ENCODE data around the gene ECM2. TPM values are rescaled to one million over a fixed set of nuclear protein-coding genes. Genes with fewer than 3 reads are reported as not detected.
A peak's percentile ranks its signal among the peaks of the same experiment; 100 is the strongest.

Gene ECM2
- total and polyA plus RNA-seq, 2 experiments from 2014 or later: 2.4 to 4.5 TPM

DNA sequence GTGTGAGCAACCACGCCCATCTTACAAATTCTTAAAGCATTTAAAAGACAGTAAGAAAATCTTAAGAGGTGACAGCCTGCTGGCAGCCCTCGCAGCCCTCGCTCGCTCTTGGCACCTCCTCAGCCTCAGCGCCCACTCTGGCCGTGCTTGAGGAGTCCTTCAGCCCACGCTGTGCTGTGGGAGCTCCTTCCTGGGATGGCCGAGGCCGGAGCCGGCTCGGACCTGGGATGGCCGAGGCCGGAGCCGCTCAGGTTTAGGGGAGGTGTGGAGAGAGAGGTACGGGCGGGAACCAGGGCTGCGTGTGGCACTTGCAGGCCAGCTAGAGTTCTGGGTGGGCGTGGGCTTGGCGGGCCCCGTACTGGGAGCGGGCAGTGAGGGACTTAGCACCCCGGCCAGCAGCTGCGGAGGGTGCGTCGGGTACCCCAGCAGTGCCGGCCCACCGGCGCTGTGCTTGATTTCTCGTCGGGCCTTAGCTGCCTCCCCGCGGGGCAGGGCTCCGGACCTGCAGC lies 9.3 kb upstream of the ECM2 start:
- Histone ChIP-seq H2AFZ (no peak overlapping the region), H3K4me3 (no peak overlapping the region), H3K79me2 (ENCODE audit: insufficient read depth) (no peaks in the 10 kb centered on the region), H3K9me3 (ENCODE audit: low read depth) (no peaks in the 10 kb centered on the region), H3K27ac (no peak overlapping the region), H3K9me2 (ENCODE audit: insufficient read depth) (no peaks in the 10 kb centered on the region), H3K4me1 (ENCODE audit: insufficient read depth) (no peaks in the 10 kb centered on the region), H3K27me3 (replicated peaks; ENCODE audit: insufficient read depth) (no peaks in the 10 kb centered on the region), H3K9ac (no peak overlapping the region), H3K4me2 (ENCODE audit: unreplicated experiment) (no peak overlapping the region), H3K36me3 (ENCODE audit: low read depth) (no peaks in the 10 kb centered on the region), H3F3A (ENCODE audit: insufficient read depth) (no peaks in the 10 kb centered on the region), H4K20me1 (ENCODE audit: insufficient read depth) (no peaks in the 10 kb centered on the region)
- TF ChIP-seq EZH2 (IDR thresholded peaks at IDR 0.05; ENCODE audit: insufficient read depth, poor library complexity, severe bottlenecking): no peak
- TF ChIP-seq EZH2phosphoT487 (IDR thresholded peaks at IDR 0.05; ENCODE audit: insufficient read depth, low read depth): no peak
- DNase-seq: no peak
- 99% methylated on average over 14 to 33 of the region's 33 CpGs for whole genome bisulfite sequencing, 2 experiments (ENCODE audit: low coverage in 1 of 2, low lambda C conversion rate in 2 of 2, missing lambda C conversion rate in 2 of 2)
- in situ Hi-C loops (cut with MboI): no loop called here

DNA sequence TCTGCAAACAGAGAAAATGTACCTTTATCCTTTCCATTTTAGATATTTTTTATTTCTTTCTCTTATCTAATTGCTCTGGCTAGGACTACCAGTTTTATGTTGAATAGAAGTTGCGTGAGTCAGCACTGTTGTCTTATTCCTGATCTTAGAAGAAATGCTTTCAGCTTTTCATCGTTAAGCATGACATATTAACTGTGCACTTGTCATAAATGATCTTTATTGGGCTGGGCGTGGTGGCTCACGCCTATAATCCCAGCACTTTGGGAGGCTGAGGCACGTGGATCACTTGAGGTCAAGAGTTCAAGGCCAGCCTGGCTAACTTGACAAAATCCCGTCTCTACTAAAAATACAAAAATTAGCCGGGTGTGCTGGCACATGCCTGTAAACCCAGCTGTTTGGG lies 8.2 kb upstream of the ECM2 start:
- H3K4me3 ChIP-seq: no peak overlapping the region
- 73 to 76% methylated on average over 7 of the region's 7 CpGs for WGBS, 2 experiments (ENCODE audit: low coverage in 1 of 2, low lambda C conversion rate in 2 of 2, missing lambda C conversion rate in 2 of 2)
- no peaks in the 10 kb centered on the region for H3K79me2 ChIP-seq (ENCODE audit: insufficient read depth)
- in situ Hi-C loops (cut with MboI): no loop called here
- H3K27ac ChIP-seq: no peak overlapping the region
- no peaks in the 10 kb centered on the region for H3K36me3 ChIP-seq (ENCODE audit: low read depth)
- no peak for TF ChIP-seq EZH2phosphoT487 (IDR thresholded peaks at IDR 0.05; ENCODE audit: insufficient read depth, low read depth)
- no peak for TF ChIP-seq EZH2 (IDR thresholded peaks at IDR 0.05; ENCODE audit: insufficient read depth, poor library complexity, severe bottlenecking)
- H3K9me2 ChIP-seq (ENCODE audit: insufficient read depth): no peaks in the 10 kb centered on the region
- H3K9me3 ChIP-seq (ENCODE audit: low read depth): no peaks in the 10 kb centered on the region
- H4K20me1 ChIP-seq (ENCODE audit: insufficient read depth): no peaks in the 10 kb centered on the region
- no peak overlapping the region for H3K9ac ChIP-seq
- no peaks in the 10 kb centered on the region for H3K27me3 ChIP-seq (replicated peaks; ENCODE audit: insufficient read depth)
- H3K4me1 ChIP-seq (ENCODE audit: insufficient read depth): no peaks in the 10 kb centered on the region
- H3F3A ChIP-seq (ENCODE audit: insufficient read depth): no peaks in the 10 kb centered on the region
- H3K4me2 ChIP-seq (ENCODE audit: unreplicated experiment): no peak overlapping the region
- H2AFZ ChIP-seq: no peak overlapping the region
- DNase-seq: no peak

GRCh38 chr9:92538541-92538940 lies 2.8 kb upstream of the ECM2 start:
- Histone ChIP-seq H3K4me3 (peak overlapping the region; percentile 2; the same call in 1 of the 2 replicates), H3K36me3 (ENCODE audit: low read depth) (no peaks in the 10 kb centered on the region), H2AFZ (0 out of 2 replicates have a peak overlapping the region, but pooled peaks have one; percentile 22), H3K27me3 (replicated peaks; ENCODE audit: insufficient read depth) (no peaks in the 10 kb centered on the region), H3K9ac (no peak overlapping the region), H3K4me1 (ENCODE audit: insufficient read depth) (peaks cover 9% of the 10 kb centered on the region), H4K20me1 (ENCODE audit: insufficient read depth) (no peaks in the 10 kb centered on the region), H3K79me2 (ENCODE audit: insufficient read depth) (no peaks in the 10 kb centered on the region), H3K9me3 (ENCODE audit: low read depth) (no peaks in the 10 kb centered on the region), H3K9me2 (ENCODE audit: insufficient read depth) (no peaks in the 10 kb centered on the region), H3F3A (ENCODE audit: insufficient read depth) (peaks cover 4% of the 10 kb centered on the region; the same call in 1 of the 2 replicates), H3K27ac (no peak overlapping the region; the same call in 1 of the 2 replicates), H3K4me2 (ENCODE audit: unreplicated experiment) (peak overlapping the region; percentile 38)
- in situ Hi-C loops (cut with MboI): no loop called here
- peak; percentile 82 for DNase-seq
- TF ChIP-seq EZH2phosphoT487 (IDR thresholded peaks at IDR 0.05; ENCODE audit: insufficient read depth, low read depth): no peak
- no peak for TF ChIP-seq EZH2 (IDR thresholded peaks at IDR 0.05; ENCODE audit: insufficient read depth, poor library complexity, severe bottlenecking)
- 20 to 23% methylated on average over 2 of the region's 2 CpGs for WGBS, 2 experiments (ENCODE audit: low coverage in 1 of 2, low lambda C conversion rate in 2 of 2, missing lambda C conversion rate in 2 of 2)

GRCh38 chr9:92534674-92535073 lies 1.1 kb downstream of the ECM2 start:
- in situ Hi-C loops (cut with MboI): no loop called here
- TF ChIP-seq EZH2phosphoT487 (IDR thresholded peaks at IDR 0.05; ENCODE audit: insufficient read depth, low read depth): no peak
- no peak for TF ChIP-seq EZH2 (IDR thresholded peaks at IDR 0.05; ENCODE audit: insufficient read depth, poor library complexity, severe bottlenecking)
- no peaks in the 10 kb centered on the region for H4K20me1 ChIP-seq (ENCODE audit: insufficient read depth)
- 42 to 44% methylated on average over 1 of the region's 1 CpG for WGBS, 2 experiments (ENCODE audit: low coverage in 1 of 2, low lambda C conversion rate in 2 of 2, missing lambda C conversion rate in 2 of 2)
- H3K36me3 ChIP-seq (ENCODE audit: low read depth): no peaks in the 10 kb centered on the region
- H3K9me3 ChIP-seq (ENCODE audit: low read depth): peaks cover 4% of the 10 kb centered on the region
- no peak overlapping the region for H3K27ac ChIP-seq
- peak overlapping the region; percentile 68; the same call in 1 of the 2 replicates for H3K4me3 ChIP-seq
- H3F3A ChIP-seq (ENCODE audit: insufficient read depth): peaks cover 4% of the 10 kb centered on the region; the same call in 1 of the 2 replicates
- H3K4me2 ChIP-seq (ENCODE audit: unreplicated experiment): peak overlapping the region; percentile 98
- peak overlapping the region; percentile 77 for H3K9ac ChIP-seq
- H3K4me1 ChIP-seq (ENCODE audit: insufficient read depth): peaks cover 9% of the 10 kb centered on the region
- no peaks in the 10 kb centered on the region for H3K79me2 ChIP-seq (ENCODE audit: insufficient read depth)
- no peaks in the 10 kb centered on the region for H3K9me2 ChIP-seq (ENCODE audit: insufficient read depth)
- H3K27me3 ChIP-seq (replicated peaks; ENCODE audit: insufficient read depth): no peaks in the 10 kb centered on the region
- peak overlapping the region; percentile 62 for H2AFZ ChIP-seq
- peak; percentile 12 for DNase-seq

All from GM23248 (cell line).